ENCODE measurements around the gene NACC2.
"Not testable (repeated sequence)": the region's sequence is repeated elsewhere in the genome, so short reads cannot be mapped to it uniquely, and the experiment has no call there.

NACC2 gene

DNA sequence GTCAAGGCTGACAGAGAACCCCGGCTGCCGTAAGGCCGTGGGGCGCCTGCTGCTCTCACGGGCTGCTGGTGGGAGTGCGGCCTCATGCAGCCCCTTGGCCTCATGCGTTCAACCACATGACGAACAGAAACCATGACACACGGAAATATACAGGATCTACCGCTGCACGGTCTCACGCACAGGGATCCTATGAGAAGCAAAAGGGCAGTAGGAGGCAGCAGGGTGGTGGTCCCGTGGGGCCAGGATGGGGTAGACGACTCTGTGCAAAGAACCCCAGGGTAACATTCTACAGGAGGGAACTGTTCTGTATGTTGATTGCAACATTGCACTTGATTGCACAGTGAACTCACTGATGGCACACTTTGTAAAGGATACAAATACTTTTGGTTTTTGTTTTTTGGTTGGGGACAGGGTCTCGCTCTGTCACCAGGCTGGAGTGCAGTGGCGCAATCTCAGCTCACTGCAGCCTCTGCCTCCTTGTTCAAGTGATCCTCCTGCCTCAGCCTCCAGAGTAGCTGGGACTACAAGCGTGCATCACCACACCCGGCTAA is 51.6 kb downstream of the NACC2 start:
- no peak for DNase-seq

DNA sequence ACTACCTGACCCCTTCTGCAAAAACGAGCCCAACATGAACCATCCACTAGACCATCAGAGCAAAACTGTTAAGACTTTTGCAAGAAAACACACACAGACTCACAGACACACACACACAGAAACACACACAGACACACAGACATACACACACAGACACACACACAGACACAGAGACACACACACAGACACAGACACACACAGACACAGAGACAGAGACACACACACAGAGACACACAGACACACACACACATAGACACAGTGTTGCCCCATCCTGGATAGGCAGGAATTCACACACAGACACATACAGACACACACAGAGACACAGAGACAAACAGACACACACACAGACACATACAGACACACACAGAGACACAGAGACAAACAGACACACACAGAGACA is 52.5 kb downstream of the NACC2 start:
- DNase-seq: no peak

DNA sequence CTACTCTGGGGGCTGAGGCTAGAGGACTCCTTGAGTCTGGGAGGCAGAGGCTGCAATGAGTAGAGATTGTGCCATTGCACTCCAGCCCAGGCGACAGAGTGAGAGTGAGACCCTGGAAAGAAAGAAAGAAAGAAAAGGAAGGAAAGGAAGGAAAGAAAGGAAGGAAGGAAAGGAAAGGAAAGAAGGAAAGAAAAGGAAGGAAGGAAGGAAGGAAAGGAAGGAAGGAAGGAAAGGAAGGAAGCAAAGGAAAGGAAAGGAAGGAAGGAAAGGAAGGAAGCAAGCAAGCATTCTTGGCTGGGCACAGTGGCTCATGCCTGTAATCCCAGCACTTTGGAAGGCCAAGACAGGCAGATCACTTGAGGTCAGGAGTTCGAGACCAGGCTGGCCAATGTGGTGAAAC is 54.2 kb downstream of the NACC2 start:
- not testable (repeated sequence) for DNase-seq

DNA sequence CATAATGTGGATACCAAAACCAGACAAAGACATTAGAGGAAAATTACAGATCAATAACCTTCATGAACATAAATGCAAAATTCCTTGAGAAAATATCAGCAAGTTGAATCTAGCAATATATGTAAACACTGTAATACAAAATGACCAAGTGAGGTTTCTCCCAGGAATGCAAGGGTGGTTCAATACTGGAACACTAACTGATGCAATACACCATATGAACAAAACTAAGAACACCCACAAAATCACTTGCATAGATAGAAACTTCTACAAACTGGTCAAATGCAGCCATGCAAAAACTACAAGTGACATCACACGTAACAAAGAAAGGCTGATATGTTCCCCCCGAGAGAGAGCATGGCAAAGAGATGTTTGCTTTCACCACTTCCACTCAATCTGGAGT is 55.6 kb downstream of the NACC2 start:
- DNase-seq: no peak

- DNase-seq: no peak
Measured at GRCh38 chr9:136036848-136037247, 58.2 kb downstream of the NACC2 start.

GRCh38 chr9:136036050-136036449 is 59.0 kb downstream of the NACC2 start:
- DNase-seq: no peak

- DNase-seq: no peak
Measured at GRCh38 chr9:136031741-136032730, 63.1 kb downstream of the NACC2 start.

- DNase-seq: no peak
Measured at GRCh38 chr9:136031094-136031493, 64.0 kb downstream of the NACC2 start.

- no peak for DNase-seq
Measured at GRCh38 chr9:136029556-136029955, 65.5 kb downstream of the NACC2 start.

DNA sequence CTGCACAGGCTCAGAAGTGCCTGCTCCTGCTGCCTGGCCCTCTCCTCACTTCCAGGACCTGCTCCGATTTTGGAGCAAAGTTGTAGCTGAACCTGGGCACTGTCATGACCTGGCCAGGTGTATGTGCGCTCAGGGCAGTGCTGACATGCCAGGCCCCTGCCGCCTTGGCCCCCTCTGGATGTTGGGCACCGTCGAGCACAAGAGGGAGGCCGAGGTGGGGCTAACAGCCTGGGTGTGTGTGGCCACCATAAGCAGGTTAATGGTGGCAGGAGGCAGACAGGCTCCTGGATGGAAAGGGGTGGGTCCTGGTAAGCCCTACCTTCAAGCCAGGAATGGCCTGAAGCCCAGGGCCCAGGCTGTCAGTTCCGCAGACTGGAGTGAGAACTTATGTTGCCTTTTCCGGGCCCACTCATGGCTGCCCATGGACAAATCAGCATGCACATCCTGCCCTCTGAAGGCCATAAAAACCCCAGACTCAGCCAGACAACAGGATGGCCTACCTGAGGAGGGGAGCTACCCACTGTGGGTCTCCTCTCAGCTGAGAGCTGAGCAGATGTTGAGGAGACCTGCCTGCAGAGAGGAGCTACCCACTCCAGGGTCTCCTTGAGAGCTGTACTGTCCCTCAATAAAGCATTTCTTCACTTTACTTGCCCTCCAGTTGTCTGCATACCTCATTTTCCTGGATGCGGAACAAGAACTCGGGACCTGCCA is 66.2 kb downstream of the NACC2 start:
- DNase-seq: no peak

GRCh38 chr9:136026943-136027289 is 68.2 kb downstream of the NACC2 start:
- not testable (repeated sequence) for DNase-seq

GRCh38 chr9:136026266-136026942 is 68.7 kb downstream of the NACC2 start:
- no peak for DNase-seq

- no peak for DNase-seq
Measured at GRCh38 chr9:136025481-136025880, 69.6 kb downstream of the NACC2 start.

DNA sequence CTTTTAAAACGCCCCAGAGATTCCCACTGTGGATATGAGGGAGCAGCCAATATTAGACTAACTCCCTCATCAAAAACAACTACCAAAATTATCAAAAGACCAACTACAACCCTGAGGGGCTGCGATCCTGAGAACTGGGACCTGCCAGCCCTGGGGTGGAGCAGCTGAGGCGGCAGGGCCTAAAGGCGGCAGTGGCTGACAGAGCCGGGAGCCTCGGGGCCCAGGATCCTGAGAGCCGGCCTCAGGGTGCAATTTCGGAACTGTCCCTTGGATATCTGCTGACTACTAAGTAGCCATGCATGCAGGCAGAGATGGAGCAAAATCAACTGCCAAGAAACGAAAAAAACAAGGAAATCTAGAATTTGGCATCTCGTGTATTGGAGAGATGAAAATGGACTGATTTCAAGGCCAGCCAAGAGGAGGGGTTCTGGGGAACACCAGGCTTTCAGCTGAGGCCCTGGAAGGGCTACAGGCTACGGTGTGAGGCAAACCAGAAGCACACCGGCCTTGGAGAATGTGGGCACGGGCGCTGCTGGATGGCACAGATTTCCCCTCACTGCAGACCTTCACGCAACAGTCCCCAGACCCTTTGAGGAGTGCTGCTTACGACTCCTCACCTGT is 70.3 kb downstream of the NACC2 start:
- DNase-seq: no peak

DNA sequence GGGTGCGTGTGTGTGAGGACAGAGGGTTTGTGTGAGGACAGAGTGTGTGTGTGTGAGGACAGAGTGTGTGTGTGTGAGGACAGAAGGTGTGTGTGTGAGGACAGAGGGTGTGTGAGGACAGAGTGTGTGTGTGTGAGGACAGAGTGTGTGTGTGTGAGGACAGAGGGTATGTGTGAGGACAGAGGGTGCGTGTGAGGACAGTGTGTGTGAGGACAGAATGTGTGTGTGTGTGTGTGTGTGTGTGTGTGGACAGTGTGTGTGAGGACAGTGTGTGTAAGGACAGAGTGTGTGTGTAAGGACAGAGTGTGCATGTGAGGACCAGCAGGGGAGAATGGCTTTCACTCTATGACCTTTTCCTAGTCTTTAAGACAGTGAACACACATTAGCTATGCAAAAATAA is 70.8 kb downstream of the NACC2 start:
- no peak for DNase-seq

DNA sequence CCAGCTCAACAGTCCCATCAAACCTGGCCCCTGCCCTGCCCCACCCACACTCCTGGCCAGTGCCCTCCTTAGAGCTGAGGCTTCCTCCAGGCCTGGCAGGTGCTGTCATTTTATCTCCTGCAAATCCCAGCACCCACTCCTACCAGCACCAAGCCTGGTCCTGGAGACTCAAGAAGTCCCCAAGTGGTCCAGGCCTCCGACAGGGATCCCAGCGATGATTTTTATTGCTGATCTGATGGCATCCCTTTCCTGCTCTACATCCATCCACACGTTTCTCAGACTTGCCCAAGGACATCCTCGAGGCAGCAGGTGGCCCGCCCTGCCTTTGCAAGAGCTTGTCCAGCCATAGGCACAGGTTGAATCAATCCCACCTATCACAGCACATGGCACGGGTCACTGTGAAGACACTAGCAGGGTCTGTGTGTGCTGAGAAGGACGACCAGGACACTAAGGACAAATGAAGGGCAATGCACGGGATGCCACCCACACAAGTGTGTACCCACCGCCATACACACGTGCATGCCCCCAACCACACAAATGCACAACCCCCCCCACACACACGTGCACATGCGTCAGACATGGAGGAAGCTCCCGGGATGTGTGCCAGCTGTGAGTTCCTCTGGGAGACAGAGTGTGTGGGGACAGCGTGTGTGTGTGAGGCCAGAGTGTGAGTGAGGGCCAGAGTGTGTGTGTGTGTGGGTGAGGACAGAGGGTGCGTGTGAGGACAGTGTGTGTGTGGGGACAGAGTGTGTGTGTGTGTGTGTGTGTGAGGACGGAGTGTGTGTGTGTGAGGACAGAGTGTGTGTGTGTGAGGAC is 71.5 kb downstream of the NACC2 start:
- DNase-seq: no peak

DNA sequence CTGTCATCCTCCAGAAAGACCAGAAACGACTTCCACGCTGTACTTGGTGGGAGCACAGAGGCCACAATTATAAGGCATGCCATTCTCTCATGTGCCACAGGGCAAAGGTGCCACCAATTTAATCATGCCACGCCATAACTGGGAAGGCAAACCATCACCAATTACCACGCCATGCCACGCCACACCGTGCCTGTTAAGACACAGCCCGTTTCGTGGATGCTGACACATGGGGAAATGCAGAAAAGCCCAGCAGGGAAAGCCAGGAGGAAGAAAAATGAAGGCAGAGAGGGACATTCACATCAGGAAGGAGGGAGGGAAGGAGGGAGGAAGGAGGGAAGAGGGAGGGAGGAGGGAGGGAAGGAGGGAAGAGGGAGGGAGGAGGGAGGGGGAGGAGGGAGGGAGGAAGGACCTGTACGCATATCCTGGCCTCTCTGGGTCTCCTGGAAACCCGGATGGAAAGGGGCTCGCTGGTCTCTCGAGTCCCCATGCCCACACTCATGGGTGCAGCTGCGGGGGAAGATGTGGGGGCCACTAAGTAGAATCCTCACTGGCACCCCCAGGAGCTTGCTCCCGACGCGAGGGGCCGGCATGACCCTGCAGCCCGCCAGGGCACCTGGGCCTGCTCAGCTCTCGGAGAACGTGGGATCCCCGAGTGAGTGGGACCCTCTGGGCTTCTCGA is 72.2 kb downstream of the NACC2 start:
- no peak for DNase-seq

GRCh38 chr9:136021872-136022681 is 73.0 kb downstream of the NACC2 start:
- DNase-seq: no peak

DNA sequence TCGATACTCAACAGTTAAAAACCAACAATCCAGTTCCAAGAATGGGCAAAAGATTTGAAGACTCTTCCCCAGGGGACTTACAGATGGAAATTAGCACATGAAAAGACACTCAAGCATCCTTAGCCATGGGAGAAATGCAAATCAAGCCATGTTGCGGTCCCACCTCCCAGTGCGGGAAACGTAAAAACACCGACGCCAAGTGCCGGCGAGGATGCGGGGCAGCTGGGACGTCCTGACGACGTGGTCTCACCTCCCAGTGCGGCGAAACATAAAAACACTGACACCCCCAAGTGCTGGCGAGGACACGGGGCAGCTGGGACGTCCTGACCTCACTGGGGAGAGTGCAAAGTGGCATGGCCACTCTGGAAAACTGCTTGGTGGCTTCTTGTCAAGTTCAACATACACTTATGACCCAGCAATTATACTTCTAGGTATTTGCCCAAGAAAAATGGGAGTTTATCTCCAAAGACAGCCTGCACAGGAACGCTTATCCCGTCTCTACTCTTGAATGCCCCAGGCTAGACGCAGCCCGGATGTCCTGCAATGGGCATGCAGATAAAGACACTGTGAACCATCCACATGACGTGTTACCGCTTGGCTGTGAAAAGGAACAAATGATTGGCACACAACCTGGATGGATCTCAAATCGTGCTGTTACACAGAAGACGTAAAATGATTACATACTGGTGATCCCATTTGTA is 73.8 kb downstream of the NACC2 start:
- DNase-seq: no peak

GRCh38 chr9:136020671-136021070 is 74.4 kb downstream of the NACC2 start:
- DNase-seq: no peak
